Measurements from ENCODE around the gene STK26.
"Not testable (repeated sequence)": the region's sequence is repeated elsewhere in the genome, so short reads cannot be mapped to it uniquely, and the experiment has no call there.

Gene STK26

DNA sequence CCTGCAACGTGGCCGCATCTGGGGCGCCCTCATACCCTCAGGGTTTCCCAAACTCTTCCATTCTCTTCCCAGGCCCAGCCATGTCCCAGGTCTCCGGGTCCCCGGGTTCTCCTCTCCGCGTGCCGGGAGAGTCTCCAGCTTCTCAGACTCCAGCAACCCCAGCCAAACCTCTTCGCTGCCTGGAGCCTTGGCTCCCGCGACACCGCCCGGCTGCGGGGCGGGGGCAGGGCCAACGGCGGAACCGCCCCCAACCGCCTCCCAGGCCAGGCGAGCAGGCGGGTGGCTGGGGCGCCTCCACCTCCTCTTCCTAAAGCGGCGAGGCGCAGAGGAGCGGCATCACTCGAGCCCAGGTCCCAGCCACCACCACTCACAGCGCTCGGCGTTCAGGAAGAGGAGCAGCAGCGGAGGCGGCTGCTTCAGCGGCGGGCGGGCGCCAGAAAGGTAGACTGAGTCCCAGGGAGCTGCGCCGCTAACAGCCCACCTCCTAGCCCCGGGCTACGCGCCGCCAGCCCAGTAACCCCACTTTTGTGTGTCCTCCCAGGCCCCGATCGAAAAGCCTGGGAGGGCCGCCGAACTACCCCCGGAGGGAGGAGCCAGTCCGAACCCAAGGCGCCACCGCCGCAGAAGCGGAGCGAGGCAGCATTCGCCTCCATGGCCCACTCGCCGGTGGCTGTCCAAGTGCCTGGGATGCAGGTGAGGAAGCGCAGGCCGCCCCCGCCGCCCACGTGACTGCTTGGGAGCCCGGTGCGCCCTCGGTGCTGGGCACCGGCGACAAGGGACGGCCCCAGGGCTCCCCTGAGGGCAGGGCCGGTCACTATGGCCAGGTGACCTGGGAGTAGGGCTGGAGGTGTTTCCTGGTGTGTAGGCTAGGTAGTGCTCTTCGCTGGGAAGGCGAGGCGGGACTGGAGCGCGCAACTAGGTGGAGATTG, at the start of gene STK26:
Gene STK26, plus strand, starts transcription at position 336 of the 929 bp plus-strand sequence. Its CDS starts 316 bp downstream, at position 652.
- in situ Hi-C loops (cut with HindIII; ENCODE audit: low sequenced_read_pairs), result no loop called here

DNA sequence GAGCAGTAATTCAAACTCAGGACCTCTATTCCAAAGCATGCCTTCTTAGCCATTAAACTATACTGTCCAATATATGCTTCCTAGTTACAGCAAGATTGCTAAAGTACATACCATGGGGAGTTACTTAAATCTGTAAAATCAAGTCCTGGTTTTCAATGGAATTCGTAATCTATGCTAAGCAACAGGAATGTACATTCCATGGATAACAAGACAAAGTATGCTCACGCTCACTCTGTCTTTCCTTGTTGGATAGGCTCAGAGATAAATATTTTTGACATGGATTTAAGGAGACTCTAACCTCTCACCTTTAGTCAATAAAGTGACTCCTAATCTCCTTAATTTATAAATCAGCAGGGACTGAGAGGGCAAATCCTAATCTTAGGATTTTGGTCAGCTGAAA, 47.3 kb upstream of the STK26 start:
- in situ Hi-C loops (cut with HindIII; ENCODE audit: low sequenced_read_pairs), result no loop called here

DNA sequence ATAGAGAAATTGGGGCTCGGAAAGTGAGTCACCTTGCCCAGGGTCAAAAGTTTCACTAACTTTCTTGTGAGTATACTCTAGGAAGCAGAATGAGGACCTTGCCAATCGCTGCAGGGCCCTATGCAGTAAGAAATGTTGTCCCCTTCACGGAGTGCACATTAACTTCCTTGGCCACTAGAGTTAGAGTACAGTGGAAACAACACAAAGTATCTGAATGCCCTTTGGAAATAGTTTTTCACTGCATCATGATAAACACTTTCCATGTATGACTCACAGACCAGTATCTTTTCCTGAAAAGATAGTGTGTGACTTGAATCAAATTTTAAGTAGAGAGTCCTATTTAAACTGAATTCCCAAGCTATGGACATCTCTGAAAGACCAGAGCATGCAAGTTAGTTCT, 45.5 kb upstream of the STK26 start:
- in situ Hi-C loops (cut with HindIII; ENCODE audit: low sequenced_read_pairs), result no loop called here

DNA sequence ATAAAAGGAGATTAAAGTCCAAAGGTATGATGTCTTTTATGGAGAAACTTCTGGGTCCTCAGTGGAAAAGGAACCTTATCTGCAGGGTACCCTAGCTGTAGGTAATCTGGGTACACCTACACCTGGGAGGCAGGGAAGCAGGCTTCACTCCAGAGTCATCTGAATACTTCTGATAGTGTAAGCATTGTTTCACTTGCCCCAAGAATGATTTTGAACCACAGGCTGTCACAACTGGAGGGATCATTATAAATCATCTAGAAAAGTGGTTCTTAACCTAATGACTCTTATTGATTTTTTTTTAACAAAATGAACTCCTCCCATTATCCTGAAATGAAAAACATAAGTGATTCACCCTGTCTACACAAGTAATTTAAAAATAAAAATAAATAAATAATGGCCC, 44.0 kb upstream of the STK26 start:
- in situ Hi-C loops (cut with HindIII; ENCODE audit: low sequenced_read_pairs), result no loop called here

DNA sequence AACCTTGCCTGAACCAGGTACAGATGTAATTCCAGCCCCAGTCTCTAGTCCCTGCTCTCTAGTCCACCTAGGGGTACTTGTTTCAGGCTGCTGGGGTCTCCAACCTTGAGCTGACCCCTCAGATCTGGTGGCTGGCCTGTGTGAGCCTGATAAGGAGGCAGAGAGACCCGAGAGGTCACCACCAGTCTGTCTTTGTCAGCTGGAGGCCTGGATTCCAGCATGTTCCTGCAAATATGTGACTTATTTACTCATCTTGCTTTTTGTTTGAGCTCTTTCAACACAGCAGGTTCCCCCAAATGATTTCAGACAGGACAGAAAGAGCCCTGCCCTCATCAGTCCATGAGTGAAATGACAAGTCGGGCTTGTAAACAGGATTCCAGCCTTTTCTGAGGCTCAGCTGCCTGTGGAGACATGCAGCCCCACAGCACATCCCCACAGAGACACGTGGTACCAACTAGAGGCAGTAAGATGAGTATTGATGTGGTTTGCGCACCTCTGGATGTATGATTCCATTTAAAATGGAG, 37.5 kb upstream of the STK26 start:
- in situ Hi-C loops (cut with HindIII; ENCODE audit: low sequenced_read_pairs), result no loop called here

DNA sequence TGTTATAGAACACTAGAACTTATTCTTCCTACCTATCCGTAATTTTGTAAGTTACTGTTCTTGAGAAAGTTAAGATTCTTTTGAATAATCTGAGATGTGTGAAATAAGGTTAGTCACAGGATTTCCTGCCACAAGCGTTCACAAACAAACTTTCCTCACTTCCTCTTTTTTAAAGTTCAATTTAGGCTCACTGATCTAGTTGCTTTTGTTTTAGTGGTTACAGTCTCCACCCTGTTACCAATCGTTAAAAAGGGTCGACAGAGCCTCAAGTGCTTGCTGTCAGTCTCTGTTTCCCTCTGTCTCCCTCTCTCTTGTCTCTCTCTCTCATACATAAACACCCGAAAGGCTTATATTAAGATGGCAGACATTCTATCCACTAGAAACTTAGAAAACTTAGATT, 35.9 kb upstream of the STK26 start:
- in situ Hi-C loops (cut with HindIII; ENCODE audit: low sequenced_read_pairs), result no loop called here

DNA sequence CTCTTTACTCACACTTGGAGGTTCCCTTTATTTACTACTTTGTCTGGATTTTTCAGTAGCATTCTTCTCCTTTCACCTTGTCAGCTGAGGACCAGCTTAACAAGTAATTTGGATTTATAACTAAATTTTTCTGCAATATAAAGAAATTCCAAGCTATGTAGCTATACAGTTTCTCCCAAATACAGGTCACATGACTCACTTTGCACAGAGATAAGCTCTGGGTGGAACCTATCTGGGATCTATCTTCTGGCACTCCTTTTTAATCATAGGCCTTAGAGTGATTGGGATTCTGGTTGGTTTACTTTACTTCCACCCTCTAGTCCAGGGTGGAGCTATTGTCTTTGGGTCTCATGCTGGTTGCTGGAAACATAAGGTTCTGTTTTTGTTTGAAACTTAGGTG, 34.9 kb upstream of the STK26 start:
- in situ Hi-C loops (cut with HindIII; ENCODE audit: low sequenced_read_pairs), result no loop called here

DNA sequence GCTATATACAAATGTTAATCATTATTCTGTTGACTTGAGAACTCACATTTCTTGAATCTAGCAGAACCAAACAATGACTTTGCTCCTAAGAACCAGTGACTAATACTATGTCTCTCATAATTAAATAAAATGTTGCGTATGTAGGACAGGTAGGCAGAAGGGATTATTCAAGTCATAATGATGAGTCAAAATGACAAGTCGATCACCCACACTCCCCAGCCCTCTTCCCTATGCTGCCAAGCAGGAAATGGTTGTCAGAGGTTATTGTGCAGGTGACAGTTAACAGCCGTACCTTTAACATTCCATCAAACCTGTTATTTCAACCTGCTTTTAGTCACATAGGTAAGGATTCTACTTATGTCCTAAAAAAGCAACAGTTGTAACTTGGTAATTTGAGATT, 22.0 kb upstream of the STK26 start:
- in situ Hi-C loops (cut with HindIII; ENCODE audit: low sequenced_read_pairs), result no loop called here

DNA sequence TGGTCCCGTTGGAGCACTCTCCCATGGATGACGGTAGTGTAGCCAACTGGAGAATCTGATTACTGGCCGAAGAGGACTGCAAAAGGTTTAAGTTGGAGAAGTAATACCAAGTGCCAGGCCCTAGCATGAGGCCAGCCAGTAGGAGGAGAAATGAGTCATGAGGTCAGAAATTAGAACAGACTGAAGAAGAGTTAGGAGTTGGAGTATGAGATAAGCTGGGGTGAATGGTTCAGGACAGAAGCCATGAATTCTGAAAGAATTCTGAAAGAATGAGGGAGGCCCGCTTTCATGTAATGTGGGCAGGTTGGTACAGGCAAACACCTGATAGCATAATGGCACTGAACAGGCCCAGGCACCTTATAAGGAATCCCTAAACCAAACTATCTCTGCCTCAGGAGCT, 18.4 kb upstream of the STK26 start:
- in situ Hi-C loops (cut with HindIII; ENCODE audit: low sequenced_read_pairs), result no loop called here

DNA sequence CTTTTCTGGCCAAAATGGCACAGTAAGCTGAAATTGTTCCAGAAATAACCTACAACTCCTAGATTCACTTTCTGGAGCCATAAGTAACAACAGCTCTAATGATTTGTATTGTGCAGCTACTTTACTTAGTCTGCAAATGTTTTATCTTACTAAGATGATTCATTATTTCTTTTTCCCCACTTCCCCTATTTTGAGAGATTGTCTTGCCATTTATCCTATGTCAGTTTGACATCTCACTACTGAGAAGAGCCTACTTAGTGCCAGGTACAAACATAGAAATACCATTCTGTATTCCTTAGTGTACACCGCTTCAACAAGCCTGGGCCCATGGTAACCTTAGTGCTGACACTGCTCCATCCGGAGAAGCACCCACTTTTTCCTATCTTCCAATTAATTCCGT, 13.8 kb upstream of the STK26 start:
- in situ Hi-C loops (cut with HindIII; ENCODE audit: low sequenced_read_pairs), result no loop called here

DNA sequence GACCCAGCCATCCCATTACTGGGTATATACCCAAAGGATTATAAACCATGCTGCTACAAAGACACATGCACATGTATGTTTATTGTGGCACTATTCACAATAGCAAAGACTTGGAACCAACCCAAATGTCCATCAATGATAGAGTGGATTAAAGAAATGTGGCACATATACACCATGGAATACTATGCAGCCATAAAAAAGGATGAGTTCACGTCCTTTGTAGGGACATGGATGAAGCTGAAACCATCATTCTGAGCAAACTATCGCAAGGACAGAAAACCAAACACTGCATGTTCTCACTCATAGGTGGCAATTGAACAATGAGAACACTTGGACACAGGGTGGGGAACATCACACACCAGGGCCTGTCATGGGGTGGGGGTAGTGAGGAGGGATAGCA, 12.9 kb upstream of the STK26 start:
- in situ Hi-C loops (cut with HindIII; ENCODE audit: low sequenced_read_pairs), result not testable (repeated sequence)

DNA sequence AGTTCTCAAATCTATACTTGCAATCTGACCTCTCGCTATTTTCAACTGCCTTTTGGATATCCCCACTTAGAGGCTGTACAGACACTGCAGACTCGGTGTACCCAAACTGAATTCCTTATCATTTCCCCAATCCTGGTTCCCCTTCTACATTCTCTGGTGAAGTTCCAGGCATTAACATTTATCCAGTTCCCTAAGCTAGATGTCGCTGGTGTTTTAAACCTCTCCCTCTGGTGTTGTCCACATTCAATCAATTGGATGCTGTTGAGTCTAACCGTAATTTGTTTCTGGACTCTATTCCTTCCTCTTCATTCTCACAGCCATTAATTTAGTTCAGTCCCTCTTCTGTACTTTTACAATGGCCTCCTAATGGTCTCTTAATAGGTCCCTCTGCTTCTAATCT, 7.2 kb upstream of the STK26 start:
- in situ Hi-C loops (cut with HindIII; ENCODE audit: low sequenced_read_pairs), result no loop called here

DNA sequence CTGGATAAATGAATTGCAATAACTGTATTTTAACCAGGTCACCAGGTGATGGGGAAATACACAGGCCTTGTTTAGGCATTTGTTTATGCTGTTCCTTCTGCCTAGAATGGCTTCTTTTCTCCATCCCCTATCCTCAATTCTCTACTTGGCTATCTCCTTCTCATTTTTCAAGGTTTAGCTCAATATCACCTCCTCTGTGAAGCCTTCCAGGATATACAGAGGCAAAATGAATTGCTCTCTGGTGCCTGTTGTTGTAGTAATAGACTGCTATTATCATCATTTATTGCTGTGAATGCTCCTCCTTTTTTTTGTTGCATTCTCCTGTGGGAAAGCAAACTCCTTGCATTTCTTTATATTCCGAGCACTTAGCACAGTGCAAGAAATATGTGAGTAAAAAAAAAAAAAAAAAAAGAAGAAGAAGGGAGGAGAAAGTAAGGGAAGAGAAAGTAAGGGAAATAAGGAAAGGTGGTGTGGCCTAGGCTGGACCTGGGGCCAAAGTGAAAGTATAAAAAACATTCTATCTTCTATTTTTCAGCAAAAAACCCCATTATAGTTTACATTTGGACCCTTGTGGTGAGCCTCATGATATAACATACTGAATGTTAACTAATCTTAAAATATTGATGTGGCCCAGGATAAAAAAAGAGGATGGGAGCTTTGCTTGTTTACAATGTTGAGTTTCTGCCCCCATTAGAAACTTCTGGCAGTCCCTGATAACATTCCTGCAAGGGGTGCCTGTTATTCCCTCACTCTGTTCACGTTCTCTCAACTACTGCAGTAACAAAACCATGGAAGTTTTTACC, 6.3 kb upstream of the STK26 start:
- in situ Hi-C loops (cut with HindIII; ENCODE audit: low sequenced_read_pairs), result no loop called here

DNA sequence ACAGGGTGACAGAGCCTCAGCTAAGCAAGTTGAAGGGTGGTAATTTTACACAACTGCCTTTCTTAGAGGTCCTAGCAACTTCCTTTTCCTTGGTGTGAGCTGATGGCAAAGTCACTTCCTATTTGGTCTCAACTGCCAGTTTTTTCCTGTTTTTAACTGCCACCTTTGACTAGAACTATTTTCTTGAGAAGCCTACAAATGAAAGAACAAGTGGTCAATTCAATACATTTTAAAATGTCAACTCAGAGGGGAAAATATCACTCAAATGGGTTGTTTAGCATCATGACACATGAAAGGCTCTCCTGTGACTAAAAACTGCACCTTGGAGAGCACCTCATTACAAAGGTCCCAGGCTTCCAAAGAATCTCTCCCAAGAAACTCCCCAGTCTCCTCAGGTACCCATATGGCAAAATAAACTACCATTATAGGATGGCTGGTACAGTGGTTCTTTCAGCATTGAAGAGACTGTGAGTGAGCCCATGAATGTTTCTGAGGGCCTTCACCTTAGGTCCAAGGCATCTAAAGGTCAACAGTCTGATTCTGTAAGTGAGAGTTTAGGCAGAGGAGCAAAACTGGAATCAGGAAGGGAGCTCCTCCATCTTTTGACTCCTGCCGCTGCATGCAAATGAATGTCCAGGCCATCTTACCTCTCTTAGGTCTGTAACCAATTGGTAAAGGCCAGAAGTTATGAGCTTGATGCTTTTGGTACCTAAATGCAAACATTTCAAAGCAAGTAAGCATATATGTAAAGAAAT, 5.5 kb upstream of the STK26 start:
- in situ Hi-C loops (cut with HindIII; ENCODE audit: low sequenced_read_pairs), result no loop called here

DNA sequence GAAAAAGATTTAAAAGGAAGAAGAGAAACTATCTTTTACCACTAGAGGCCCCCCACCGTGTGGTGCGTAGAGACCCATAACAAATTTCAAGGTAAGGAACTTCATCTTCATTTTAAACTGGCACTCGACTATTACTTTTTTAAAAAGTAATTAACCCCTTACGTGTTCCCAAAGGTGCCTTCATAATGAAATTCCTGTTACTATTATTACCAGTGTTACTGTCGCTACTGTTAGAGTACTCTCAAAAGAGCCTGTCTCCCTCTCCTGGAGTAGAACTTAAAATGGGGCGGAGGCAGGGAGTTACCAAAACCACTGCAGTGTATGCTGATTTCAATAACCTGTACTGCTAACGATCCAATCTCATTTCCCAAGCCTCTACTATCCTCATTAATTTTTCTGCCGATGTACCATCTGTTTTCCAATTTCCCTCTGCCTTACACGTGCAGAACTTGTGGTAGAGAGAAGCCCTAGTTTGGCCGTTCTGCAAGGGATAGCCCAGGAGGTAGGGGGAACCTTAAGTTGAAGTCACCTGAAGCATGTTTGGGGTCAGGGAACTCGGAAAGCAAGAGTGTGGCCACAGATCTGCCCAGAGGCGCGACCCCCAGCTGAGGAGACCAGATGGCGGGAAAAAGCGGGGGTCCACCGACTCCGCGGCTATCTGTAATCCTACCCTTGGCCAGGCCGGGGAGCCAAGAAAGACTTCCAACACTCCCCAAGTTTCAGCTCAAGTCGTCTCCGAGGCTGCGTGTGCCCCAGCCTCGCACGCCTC, 720 bp upstream of the STK26 start:
- in situ Hi-C loops (cut with HindIII; ENCODE audit: low sequenced_read_pairs), result no loop called here

DNA sequence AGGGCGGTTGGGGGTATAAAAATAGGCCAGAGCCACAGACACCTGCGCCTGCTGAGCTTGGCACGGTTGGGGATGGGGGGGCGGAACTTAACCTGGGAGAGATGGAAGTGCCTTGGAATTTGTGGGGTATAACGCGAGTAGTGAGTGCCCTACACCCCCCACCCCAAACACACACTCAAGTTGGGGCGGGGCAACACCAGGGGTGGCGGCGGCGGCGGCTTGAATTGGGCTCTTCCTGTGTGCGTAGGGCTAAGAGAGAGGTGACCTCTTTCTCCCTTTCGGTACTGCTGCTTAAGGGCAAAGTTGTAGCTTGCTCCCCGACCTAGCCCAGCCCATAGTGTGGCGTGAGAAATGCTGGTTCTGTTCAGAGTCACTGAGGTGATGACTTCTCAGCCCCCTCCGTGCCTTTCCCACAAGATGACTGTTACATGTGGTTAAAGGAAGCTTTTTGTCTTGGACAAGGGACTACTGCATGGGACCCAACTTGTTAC, 839 bp downstream of the STK26 start:
- in situ Hi-C loops (cut with HindIII; ENCODE audit: low sequenced_read_pairs), result no loop called here

DNA sequence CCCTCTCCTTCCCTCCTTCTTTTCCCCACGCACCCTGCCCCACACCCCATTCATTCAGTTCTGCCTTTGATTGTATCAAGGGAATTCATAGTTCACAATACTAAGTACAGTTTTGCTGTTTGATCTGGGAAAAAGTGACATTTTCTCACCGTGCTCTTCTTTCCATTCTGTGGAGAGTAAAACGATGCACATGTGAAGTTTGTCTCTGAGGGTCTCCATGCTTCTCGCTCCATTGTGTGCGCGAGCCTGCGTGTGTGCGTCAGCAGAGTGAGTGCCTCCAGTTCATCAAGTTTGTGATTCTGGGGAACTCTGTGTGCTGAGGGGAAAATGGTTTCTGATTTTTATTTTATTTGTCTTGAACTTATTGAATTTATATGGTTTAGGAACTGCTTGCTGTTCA, 1.9 kb downstream of the STK26 start:
- in situ Hi-C loops (cut with HindIII; ENCODE audit: low sequenced_read_pairs), result no loop called here

DNA sequence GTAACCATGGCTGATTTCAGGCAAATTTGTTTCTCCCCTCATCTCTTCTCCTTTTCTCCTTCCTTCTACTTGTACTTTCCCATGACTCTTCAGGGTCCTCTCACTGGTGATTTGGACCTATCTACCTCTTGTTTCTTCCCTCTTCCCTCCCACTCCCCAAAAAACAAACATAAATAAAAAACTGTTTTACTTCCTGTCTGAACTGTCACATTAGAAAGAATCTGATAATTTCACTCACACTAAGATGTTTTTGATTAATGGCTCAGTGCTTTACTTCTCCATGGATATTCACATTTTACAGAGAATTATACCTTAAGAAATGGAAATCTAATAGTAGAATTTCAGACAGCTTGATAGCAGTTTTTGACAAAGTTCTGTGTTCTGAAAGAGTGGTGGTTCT, 7.2 kb downstream of the STK26 start:
- in situ Hi-C loops (cut with HindIII; ENCODE audit: low sequenced_read_pairs), result no loop called here

DNA sequence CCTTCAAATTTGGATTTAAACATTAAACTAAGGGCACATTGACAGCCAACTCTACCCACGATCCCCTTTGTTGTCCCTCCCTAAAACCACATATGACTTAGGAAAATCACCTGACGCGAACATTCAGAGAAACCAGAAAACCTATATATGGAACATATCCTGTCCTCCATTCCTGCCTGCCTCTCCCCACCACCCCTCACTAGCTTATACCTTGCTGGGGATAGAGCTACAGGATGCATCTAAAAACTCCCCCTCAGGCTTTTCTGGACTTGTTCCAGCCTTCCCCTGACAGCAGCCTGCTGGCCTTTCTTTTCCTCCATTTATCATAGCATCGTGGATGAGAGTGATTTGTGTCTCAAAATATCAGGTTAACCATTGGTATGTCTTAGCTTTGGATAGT, 8.8 kb downstream of the STK26 start:
- in situ Hi-C loops (cut with HindIII; ENCODE audit: low sequenced_read_pairs), result no loop called here

DNA sequence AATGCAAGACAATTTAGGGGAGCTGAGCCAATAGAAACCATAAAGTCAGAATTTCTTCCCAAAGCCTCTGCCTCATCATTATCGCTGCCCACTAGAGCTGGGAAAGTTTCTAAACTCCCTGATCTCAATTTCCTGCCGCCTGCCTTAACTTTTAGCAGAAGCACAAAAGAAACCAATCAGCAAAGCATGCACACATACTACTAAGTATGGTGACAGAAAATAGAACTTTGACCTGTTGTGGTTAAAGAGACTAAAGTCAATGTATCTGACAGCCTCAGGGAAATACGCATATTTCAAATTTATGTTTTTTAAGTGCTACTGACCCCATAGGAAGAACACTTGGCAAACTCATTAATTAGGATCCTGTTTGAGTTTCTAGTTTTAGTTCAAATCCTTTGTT, 10.1 kb downstream of the STK26 start:
- in situ Hi-C loops (cut with HindIII; ENCODE audit: low sequenced_read_pairs), result no loop called here

All from DLD1 (cell line).